H1 (cell line): ENCODE results near the gene GAGE12H. TPM values are rescaled to one million over a fixed set of nuclear protein-coding genes. Genes with fewer than 3 reads are reported as not detected.
"Not testable (repeated sequence)": the region's sequence is repeated elsewhere in the genome, so short reads cannot be mapped to it uniquely, and the experiment has no call there.

Experiments
- CTCF ChIA-PET: fragments of 300-600 bp; sonication (Branson Sonifier 250); formaldehyde crosslinking; loops from one replicate; lab custom pipeline; 2021; ENCODE audit not compliant: partially characterized antibody; lab: Charles Lee
- POLR2A ChIA-PET: fragments of 300-600 bp; sonication (Branson Sonifier 250); formaldehyde crosslinking; loops from one replicate; lab custom pipeline; 2021; ENCODE audit warnings: inconsistent platforms; ENCODE audit not compliant: partially characterized antibody; lab: Charles Lee
- DNase-seq, 2 experiments: peaks; one replicate each; pipeline versions ENCODE4 v3.0.0 to v3.0.0-alpha.2; 2010 to 2022; ENCODE audit warnings: low spot score in 2 of 2, low read depth in 1 of 2, mixed read lengths in 1 of 2
- FAIRE-seq: peaks from 2 replicates; lab custom pipeline; 2011; peaks lifted over from hg19 to GRCh38; lab: Jason Lieb, UNC
- H2AFZ ChIP-seq: 2 replicates; pipeline ENCODE4 v1.8.1; 2012; ENCODE audit warnings: low read length, inconsistent platforms
- H2AK5ac ChIP-seq: 2 replicates; pipeline ENCODE4 v1.6.1; 2013; ENCODE audit warnings: low read depth, low read length
- H2BK120ac ChIP-seq: replicated peaks from 2 replicates; pipeline ENCODE3; 2013; ENCODE audit warnings: low read depth, low read length, inconsistent platforms
- H2BK12ac ChIP-seq: 2 replicates; pipeline ENCODE4 v1.6.1; 2013; ENCODE audit warnings: low read depth, low read length
- H2BK15ac ChIP-seq: 2 replicates; pipeline ENCODE4 v1.6.1; 2013; ENCODE audit warnings: low read length
- H2BK20ac ChIP-seq: 2 replicates; pipeline ENCODE4 v1.6.1; 2013; ENCODE audit warnings: low read length
- H2BK5ac ChIP-seq: 2 replicates; pipeline ENCODE4 v1.6.1; 2013; ENCODE audit warnings: low read depth, low read length
- H3K14ac ChIP-seq: 2 replicates; pipeline ENCODE4 v1.6.1; 2013; ENCODE audit warnings: inconsistent platforms; ENCODE audit not compliant: insufficient read length
- H3K18ac ChIP-seq: 2 replicates; pipeline ENCODE4 v1.6.1; 2013; ENCODE audit warnings: low read length; ENCODE audit errors: extremely low read depth
- H3K23ac ChIP-seq: 2 replicates; pipeline ENCODE4 v1.6.1; 2013; ENCODE audit warnings: inconsistent platforms; ENCODE audit not compliant: insufficient read length
- H3K23me2 ChIP-seq: 2 replicates; pipeline ENCODE4 v1.6.1; 2013; ENCODE audit warnings: low read depth, low read length
- H3K27ac ChIP-seq: 2 replicates; pipeline ENCODE4 v1.6.1; 2011; ENCODE audit warnings: low read depth, low read length, inconsistent platforms
- H3K27me3 ChIP-seq, 4 experiments: replicated peaks in 1 of 4; 1 replicate in 1 of 4; 2 replicates in 3 of 4; pipeline versions ENCODE4 v1.6.1 to v1.8.1; 2011 to 2013; ENCODE audit warnings: low read length in 3 of 4, mild to moderate bottlenecking in 3 of 4, inconsistent platforms in 2 of 4, mixed read lengths in 2 of 4, moderate library complexity in 1 of 4; ENCODE audit not compliant: control insufficient read depth in 3 of 4, insufficient read depth in 3 of 4; ENCODE audit errors: extremely low read depth in 1 of 4
- H3K36me3 ChIP-seq, 4 experiments: 2 replicates each; pipeline versions ENCODE4 v1.6.1 to v1.8.1; 2011 to 2013; ENCODE audit warnings: mild to moderate bottlenecking in 4 of 4, low read length in 3 of 4, moderate library complexity in 2 of 4, control low read depth in 1 of 4, inconsistent platforms in 1 of 4; ENCODE audit not compliant: insufficient read depth in 4 of 4, control insufficient read depth in 2 of 4
- H3K4ac ChIP-seq: replicated peaks from 2 replicates; pipeline ENCODE3; 2013; ENCODE audit warnings: low read length, low read depth, mixed read lengths, inconsistent platforms; ENCODE audit not compliant: insufficient read length
- H3K4me1 ChIP-seq, 4 experiments: replicated peaks in 1 of 4; 1 replicate in 1 of 4; 2 replicates in 3 of 4; pipeline versions ENCODE4 v1.6.1 to v1.8.1; 2011 to 2013; ENCODE audit warnings: low read length in 3 of 4, inconsistent platforms in 2 of 4, mixed read lengths in 1 of 4; ENCODE audit not compliant: insufficient read depth in 4 of 4, control insufficient read depth in 3 of 4
- H3K4me2 ChIP-seq, 2 experiments: 2 replicates each; pipeline versions ENCODE4 v1.6.1 to v1.8.1; 2011 to 2013; ENCODE audit warnings: low read depth in 2 of 2, low read length in 2 of 2, control low read depth in 1 of 2, inconsistent platforms in 1 of 2, mild to moderate bottlenecking in 1 of 2; ENCODE audit not compliant: insufficient read depth in 1 of 2
- H3K4me3 ChIP-seq, 4 experiments: fragments of 200-600, 300-600 bp in 1 of 4; sonication (generic), shearing (Covaris generic), sonication (Bioruptor Twin) in 1 of 4; 2 replicates each; pipeline versions ENCODE4 v1.5.1 to v1.8.1; 2011 to 2016; ENCODE audit warnings: low read length in 4 of 4, low read depth in 3 of 4, control low read depth in 2 of 4, inconsistent platforms in 2 of 4, mild to moderate bottlenecking in 2 of 4, mixed read lengths in 1 of 4, moderate library complexity in 1 of 4; ENCODE audit not compliant: insufficient read depth in 2 of 4; ENCODE audit errors: extremely low read depth in 1 of 4
- H3K56ac ChIP-seq: replicated peaks from 2 replicates; pipeline ENCODE3; 2013; ENCODE audit warnings: low read depth, mild to moderate bottlenecking, mixed read lengths, low read length, inconsistent platforms; ENCODE audit not compliant: insufficient read length
- H3K79me1 ChIP-seq: 2 replicates; pipeline ENCODE4 v1.6.1; 2013; ENCODE audit warnings: low read depth, low read length, control low read depth
- H3K79me2 ChIP-seq, 2 experiments: 2 replicates each; pipeline versions ENCODE4 v1.6.1 to v1.8.1; 2012 to 2013; ENCODE audit warnings: low read length in 2 of 2, mild to moderate bottlenecking in 2 of 2, inconsistent platforms in 1 of 2; ENCODE audit not compliant: insufficient read depth in 2 of 2, control insufficient read depth in 1 of 2
- H3K9ac ChIP-seq, 4 experiments: replicated peaks in 1 of 4; 1 replicate in 1 of 4; 2 replicates in 3 of 4; pipeline versions ENCODE4 v1.6.1 to v1.8.1; 2011 to 2013; ENCODE audit warnings: low read depth in 3 of 4, low read length in 3 of 4, control low read depth in 2 of 4, mild to moderate bottlenecking in 2 of 4, moderate library complexity in 2 of 4, inconsistent platforms in 1 of 4; ENCODE audit errors: extremely low read depth in 1 of 4
- H3K9me3 ChIP-seq, 2 experiments: 2 replicates each; pipeline versions ENCODE4 v1.6.1 to v1.8.1; 2012 to 2013; ENCODE audit warnings: mild to moderate bottlenecking in 2 of 2, moderate library complexity in 2 of 2, control low read depth in 1 of 2, inconsistent platforms in 1 of 2, low read depth in 1 of 2, low read length in 1 of 2, mixed read lengths in 1 of 2; ENCODE audit not compliant: insufficient read depth in 2 of 2
- H4K20me1 ChIP-seq, 2 experiments: replicated peaks in 1 of 2; 2 replicates each; pipeline versions ENCODE3 to v1.8.1; 2011 to 2013; ENCODE audit warnings: inconsistent platforms in 2 of 2, low read length in 2 of 2, mild to moderate bottlenecking in 1 of 2; ENCODE audit not compliant: insufficient read depth in 2 of 2, control insufficient read depth in 1 of 2
- H4K5ac ChIP-seq: 2 replicates; pipeline ENCODE4 v1.6.1; 2013; ENCODE audit warnings: low read length, low read depth, mixed read lengths, inconsistent platforms; ENCODE audit not compliant: insufficient read length
- H4K8ac ChIP-seq: 2 replicates; pipeline ENCODE4 v1.8.0; 2013; ENCODE audit warnings: mild to moderate bottlenecking, moderate library complexity, low read length, inconsistent platforms; ENCODE audit not compliant: insufficient read depth; ENCODE audit errors: extremely low read depth
- H4K91ac ChIP-seq: replicated peaks from 2 replicates; pipeline ENCODE3; 2013; ENCODE audit warnings: low read length, mixed read lengths, inconsistent platforms; ENCODE audit not compliant: insufficient read length
- WGBS, 2 experiments: shearing (Covaris generic) in 1 of 2; methylation state at CpG; one replicate each; pipeline versions ENCODE4 v1.1.6 to v1.1.7; 2013 to 2015; ENCODE audit warnings: low lambda C conversion rate in 2 of 2, mixed read lengths in 2 of 2, inconsistent platforms in 1 of 2, low coverage in 1 of 2, missing lambda C conversion rate in 1 of 2; ENCODE audit not compliant: insufficient replicate concordance in 2 of 2, insufficient coverage in 1 of 2, insufficient read length in 1 of 2; ENCODE audit errors: extremely low coverage in 1 of 2, missing lambda C conversion rate in 1 of 2; 5-methylcytosine and 5-hydroxymethylcytosine counted together
- polyA plus RNA-seq, 7 experiments: library from polyadenylated mRNA; depleted of rRNA in 3 of 7; stranded (reverse) in 5 of 7; unstranded in 2 of 7; fragments of >200 nt in 5 of 7; fragments of 200-250 nt in 2 of 7; gene quantifications; 1 replicate in 5 of 7; 2 replicates in 1 of 7; 4 replicates in 1 of 7; pipeline versions ENCODE4 v1.2.1 to v1.2.3, GENCODE V29; 2011 to 2013; ENCODE audit warnings: missing spikeins in 2 of 7, mixed read lengths in 2 of 7
- total RNA-seq: library from RNA; stranded (reverse); fragmentation: NEBNext Ultra II Directional; extraction: Animal tissue kit (Norgen Biotek cat#: 25700); gene quantifications from 2 replicates; pipeline ENCODE4 v1.2.1, GENCODE V29; 2021

GAGE12H gene
- total and polyA plus RNA-seq, 2 of the 8 experiments (the other 6 are each of a cell fraction or from before 2014, with no cell fraction given): not detected

DNA sequence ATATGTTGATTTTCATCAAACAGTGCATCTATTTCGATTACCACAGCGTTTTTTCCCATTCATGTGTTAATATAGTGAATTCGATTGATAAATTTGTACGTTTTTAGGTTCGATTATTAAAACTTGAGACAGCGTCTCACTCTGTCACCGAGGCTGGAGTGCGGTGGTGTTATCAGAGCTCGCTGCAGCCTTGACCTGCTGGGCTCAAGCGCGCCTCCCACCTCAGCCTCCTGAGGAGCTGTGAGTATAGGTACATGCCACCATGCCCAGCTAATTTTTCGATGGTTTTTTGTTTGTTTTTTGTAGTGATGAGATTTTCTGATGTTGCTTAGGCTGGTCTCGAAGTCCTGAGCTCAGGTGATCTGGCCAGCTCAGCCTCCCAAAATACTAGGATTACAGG, 10.6 kb upstream of the GAGE12H start:
- H4K5ac ChIP-seq, H4K91ac ChIP-seq, DNase-seq, H3K9ac ChIP-seq, H3K9me3 ChIP-seq, H3K27me3 ChIP-seq, H2BK20ac ChIP-seq, H2AFZ ChIP-seq, FAIRE-seq, POLR2A ChIA-PET, H4K20me1 ChIP-seq, H3K4ac ChIP-seq, H3K4me1 ChIP-seq, H3K4me3 ChIP-seq, H4K8ac ChIP-seq, H3K23ac ChIP-seq, H3K36me3 ChIP-seq, H2BK12ac ChIP-seq, H2BK15ac ChIP-seq, H2BK5ac ChIP-seq, CTCF ChIA-PET, H2BK120ac ChIP-seq, H3K27ac ChIP-seq, H3K56ac ChIP-seq, H3K79me2 ChIP-seq, H3K14ac ChIP-seq, H3K23me2 ChIP-seq, H2AK5ac ChIP-seq, H3K18ac ChIP-seq, H3K79me1 ChIP-seq, H3K4me2 ChIP-seq: not testable (repeated sequence)
- 99% methylated on average over 7 of the region's 13 CpGs; no CpG with 5 or more reads in 1 of the 2 experiments for WGBS, 2 experiments

DNA sequence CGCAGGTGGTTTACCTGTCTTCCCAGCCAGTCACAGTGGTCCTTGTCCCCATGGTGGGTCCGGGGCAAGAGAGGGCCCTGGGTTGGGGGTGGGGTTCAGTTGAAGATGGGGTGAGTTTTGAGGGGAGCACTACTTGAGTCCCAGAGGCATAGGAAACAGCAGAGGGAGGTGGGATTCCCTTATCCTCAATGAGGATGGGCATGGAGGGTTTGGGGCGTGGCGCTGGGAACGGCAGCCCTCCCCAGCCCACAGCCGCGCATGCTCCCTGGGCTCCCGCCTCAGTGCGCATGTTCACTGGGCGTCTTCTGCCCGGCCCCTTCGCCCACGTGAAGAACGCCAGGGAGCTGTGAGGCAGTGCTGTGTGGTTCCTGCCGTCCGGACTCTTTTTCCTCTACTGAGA, 9.6 kb upstream of the GAGE12H start, which contains the start of gene GAGE12G:
GAGE12G (plus strand) TSS at position 301 of the 400 bp plus-strand sequence. CDS start 1,155 bp downstream, outside the sequence.
- DNase-seq, H3K9me3 ChIP-seq, H3K27me3 ChIP-seq, H2BK120ac ChIP-seq, H3K4me3 ChIP-seq, H3K56ac ChIP-seq, H4K20me1 ChIP-seq, H3K36me3 ChIP-seq, CTCF ChIA-PET, H4K91ac ChIP-seq, H2BK15ac ChIP-seq, H3K4me2 ChIP-seq, POLR2A ChIA-PET, H3K18ac ChIP-seq, H4K8ac ChIP-seq, H3K14ac ChIP-seq, H3K27ac ChIP-seq, H2AK5ac ChIP-seq, H3K79me2 ChIP-seq, H3K9ac ChIP-seq, H3K23me2 ChIP-seq, H2BK20ac ChIP-seq, H2BK12ac ChIP-seq, H3K23ac ChIP-seq, FAIRE-seq, H2AFZ ChIP-seq, H3K79me1 ChIP-seq, H3K4me1 ChIP-seq, H2BK5ac ChIP-seq, H4K5ac ChIP-seq, H3K4ac ChIP-seq: not testable (repeated sequence)
- no CpG with 5 or more reads among the region's 16 CpGs for WGBS, 2 experiments
